Panc1 (cell line): ENCODE results near the gene DNASE1L1.

Experiments used
- POLR2AphosphoS5 ChIP-seq: IDR thresholded peaks from 2 replicates; pipeline ENCODE4 v1.6.1; 2012; ENCODE audit warnings: mild to moderate bottlenecking, low read depth, low read length, moderate library complexity
- SIN3A ChIP-seq: IDR thresholded peaks from 2 replicates; pipeline ENCODE4 v1.6.1; 2012; ENCODE audit warnings: low read depth, mild to moderate bottlenecking, low read length, moderate library complexity, borderline replicate concordance; ENCODE audit not compliant: insufficient read depth
- TF ChIP-seq, protein P1 (sequence below): fragments of 450-650 bp; IDR thresholded peaks from 2 replicates; pipeline ENCODE4 v1.5.1; 2017; ENCODE audit warnings: mild to moderate bottlenecking
- TF ChIP-seq, protein P2 (sequence below), 2 experiments: IDR thresholded peaks; 2 replicates each; pipeline ENCODE4 v1.6.1; 2011 to 2012; ENCODE audit warnings: low read depth in 2 of 2, control low read depth in 1 of 2, low read length in 1 of 2, mild to moderate bottlenecking in 1 of 2, moderate library complexity in 1 of 2; ENCODE audit not compliant: insufficient read depth in 1 of 2

DNA sequence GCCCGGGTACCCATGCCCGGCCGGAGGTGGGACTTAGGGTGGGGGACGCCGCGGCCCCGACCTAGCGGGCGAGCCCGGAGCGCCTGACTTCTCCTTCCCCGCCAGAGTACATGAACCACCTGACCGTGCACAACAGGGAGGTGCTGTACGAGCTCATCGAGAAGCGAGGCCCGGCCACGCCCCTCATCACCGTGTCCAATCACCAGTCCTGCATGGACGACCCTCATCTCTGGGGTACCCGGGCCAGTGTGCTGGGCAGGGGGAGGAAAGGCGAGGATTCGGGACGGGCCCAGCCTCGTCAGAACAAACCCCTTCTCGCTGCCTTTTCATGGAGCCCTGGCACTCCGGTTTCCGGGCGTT is 2.9 kb upstream of the DNASE1L1 start:
- TF ChIP-seq, protein P1, sequence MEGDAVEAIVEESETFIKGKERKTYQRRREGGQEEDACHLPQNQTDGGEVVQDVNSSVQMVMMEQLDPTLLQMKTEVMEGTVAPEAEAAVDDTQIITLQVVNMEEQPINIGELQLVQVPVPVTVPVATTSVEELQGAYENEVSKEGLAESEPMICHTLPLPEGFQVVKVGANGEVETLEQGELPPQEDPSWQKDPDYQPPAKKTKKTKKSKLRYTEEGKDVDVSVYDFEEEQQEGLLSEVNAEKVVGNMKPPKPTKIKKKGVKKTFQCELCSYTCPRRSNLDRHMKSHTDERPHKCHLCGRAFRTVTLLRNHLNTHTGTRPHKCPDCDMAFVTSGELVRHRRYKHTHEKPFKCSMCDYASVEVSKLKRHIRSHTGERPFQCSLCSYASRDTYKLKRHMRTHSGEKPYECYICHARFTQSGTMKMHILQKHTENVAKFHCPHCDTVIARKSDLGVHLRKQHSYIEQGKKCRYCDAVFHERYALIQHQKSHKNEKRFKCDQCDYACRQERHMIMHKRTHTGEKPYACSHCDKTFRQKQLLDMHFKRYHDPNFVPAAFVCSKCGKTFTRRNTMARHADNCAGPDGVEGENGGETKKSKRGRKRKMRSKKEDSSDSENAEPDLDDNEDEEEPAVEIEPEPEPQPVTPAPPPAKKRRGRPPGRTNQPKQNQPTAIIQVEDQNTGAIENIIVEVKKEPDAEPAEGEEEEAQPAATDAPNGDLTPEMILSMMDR, result no peak
- TF ChIP-seq POLR2AphosphoS5 (peak; percentile 43; the same call in 1 of the 2 replicates), SIN3A (no peak)
- TF ChIP-seq, protein P2, sequence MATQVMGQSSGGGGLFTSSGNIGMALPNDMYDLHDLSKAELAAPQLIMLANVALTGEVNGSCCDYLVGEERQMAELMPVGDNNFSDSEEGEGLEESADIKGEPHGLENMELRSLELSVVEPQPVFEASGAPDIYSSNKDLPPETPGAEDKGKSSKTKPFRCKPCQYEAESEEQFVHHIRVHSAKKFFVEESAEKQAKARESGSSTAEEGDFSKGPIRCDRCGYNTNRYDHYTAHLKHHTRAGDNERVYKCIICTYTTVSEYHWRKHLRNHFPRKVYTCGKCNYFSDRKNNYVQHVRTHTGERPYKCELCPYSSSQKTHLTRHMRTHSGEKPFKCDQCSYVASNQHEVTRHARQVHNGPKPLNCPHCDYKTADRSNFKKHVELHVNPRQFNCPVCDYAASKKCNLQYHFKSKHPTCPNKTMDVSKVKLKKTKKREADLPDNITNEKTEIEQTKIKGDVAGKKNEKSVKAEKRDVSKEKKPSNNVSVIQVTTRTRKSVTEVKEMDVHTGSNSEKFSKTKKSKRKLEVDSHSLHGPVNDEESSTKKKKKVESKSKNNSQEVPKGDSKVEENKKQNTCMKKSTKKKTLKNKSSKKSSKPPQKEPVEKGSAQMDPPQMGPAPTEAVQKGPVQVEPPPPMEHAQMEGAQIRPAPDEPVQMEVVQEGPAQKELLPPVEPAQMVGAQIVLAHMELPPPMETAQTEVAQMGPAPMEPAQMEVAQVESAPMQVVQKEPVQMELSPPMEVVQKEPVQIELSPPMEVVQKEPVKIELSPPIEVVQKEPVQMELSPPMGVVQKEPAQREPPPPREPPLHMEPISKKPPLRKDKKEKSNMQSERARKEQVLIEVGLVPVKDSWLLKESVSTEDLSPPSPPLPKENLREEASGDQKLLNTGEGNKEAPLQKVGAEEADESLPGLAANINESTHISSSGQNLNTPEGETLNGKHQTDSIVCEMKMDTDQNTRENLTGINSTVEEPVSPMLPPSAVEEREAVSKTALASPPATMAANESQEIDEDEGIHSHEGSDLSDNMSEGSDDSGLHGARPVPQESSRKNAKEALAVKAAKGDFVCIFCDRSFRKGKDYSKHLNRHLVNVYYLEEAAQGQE (IDR thresholded peaks at IDR 0.05; ENCODE audit: insufficient read depth in 1 of 2, low read depth in 2 of 2, low read length in 1 of 2), result no peak
